Duodenal mucosa (tissue), 2 donors: ENCODE measurements around the gene GIT2.

ENCODE experiments used
- H3K27ac ChIP-seq: one replicate; pipeline ENCODE4 v1.7.0; 2013; ENCODE audit warnings: low read depth, low read length
- H3K27me3 ChIP-seq, 2 donors: one replicate each; pipeline ENCODE4 v1.7.0; 2013; ENCODE audit warnings: low read length in 2 of 2, control low read depth in 1 of 2; ENCODE audit not compliant: insufficient read depth in 2 of 2, control insufficient read depth in 1 of 2
- H3K36me3 ChIP-seq, 2 donors: one replicate each; pipeline ENCODE4 v1.7.0; 2013; ENCODE audit warnings: low read length in 2 of 2, control low read depth in 1 of 2; ENCODE audit not compliant: insufficient read depth in 2 of 2, control insufficient read depth in 1 of 2
- H3K4me1 ChIP-seq, 2 donors: one replicate each; pipeline ENCODE4 v1.7.0; 2013; ENCODE audit warnings: low read length in 2 of 2, control low read depth in 1 of 2; ENCODE audit not compliant: insufficient read depth in 2 of 2, control insufficient read depth in 1 of 2
- H3K4me3 ChIP-seq, 2 donors: one replicate each; pipeline ENCODE4 v1.7.0; 2013; ENCODE audit warnings: low read length in 2 of 2, low read depth in 1 of 2
- H3K9ac ChIP-seq, 2 donors: one replicate each; pipeline ENCODE4 v1.7.0; 2013; ENCODE audit warnings: low read length in 2 of 2, low read depth in 1 of 2
- H3K9me3 ChIP-seq, 2 donors: one replicate each; pipeline ENCODE4 v1.7.0; 2013; ENCODE audit warnings: low read length in 2 of 2, control low read depth in 1 of 2; ENCODE audit not compliant: control insufficient read depth in 1 of 2

GIT2 gene

DNA sequence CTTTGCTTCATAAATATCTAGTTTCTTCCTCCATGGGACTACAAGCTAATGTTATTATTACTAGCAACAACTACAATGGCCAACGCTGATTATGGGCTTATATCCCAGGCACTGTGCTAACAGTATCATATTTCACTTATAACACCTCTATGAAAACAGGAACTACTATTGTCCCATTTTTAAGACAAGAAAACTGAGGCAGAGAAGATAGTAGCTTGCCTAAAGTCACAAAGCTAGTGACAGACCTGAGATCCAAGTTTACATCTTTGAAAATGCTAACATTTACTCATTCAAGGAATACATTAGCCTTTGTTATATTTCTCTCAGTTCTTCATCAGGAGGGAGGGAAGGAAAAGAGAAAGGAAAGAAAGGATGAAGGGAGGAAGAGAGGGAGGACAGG, 32.8 kb downstream of the GIT2 start:
- no peaks in the 10 kb centered on the region for H3K9me3 ChIP-seq

DNA sequence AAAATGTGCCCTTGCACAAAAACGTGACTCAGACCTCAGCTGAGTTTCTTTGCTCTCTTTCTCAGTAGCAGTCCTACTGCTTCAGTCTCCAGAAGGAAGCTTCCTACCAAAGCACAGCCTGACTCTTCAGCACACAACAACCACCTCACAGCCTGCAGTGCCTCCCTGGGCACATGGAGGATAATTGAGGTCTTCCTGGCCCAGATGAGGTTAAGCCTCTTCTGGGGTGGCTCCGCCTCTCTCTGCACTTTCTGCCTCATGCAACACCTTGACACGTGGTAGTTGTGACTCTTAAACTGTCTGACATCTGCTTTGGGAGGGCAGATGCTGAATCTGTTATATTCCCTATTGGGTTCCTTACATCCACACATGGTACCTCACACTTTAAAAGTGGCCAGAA, 33.8 kb downstream of the GIT2 start:
- H3K9ac ChIP-seq: no peak overlapping the region
- H3K4me1 ChIP-seq: peaks cover 17 to 28% of the 10 kb centered on the region in 2 donors
- no peaks in the 10 kb centered on the region for H3K9me3 ChIP-seq
- no peak overlapping the region for H3K4me3 ChIP-seq
- no peaks in the 10 kb centered on the region for H3K27me3 ChIP-seq
- peaks cover 22 to 50% of the 10 kb centered on the region in 2 donors for H3K36me3 ChIP-seq
- no peak overlapping the region for H3K27ac ChIP-seq

More for the DNA sequence above, 32.8 kb downstream of the GIT2 start:
- Histone ChIP-seq H3K27ac (no peak overlapping the region), H3K4me1 (peaks cover 22 to 33% of the 10 kb centered on the region in 2 donors), H3K36me3 (peaks cover 22 to 48% of the 10 kb centered on the region in 2 donors), H3K4me3 (no peak overlapping the region), H3K9ac (no peak overlapping the region), H3K27me3 (no peaks in the 10 kb centered on the region)

DNA sequence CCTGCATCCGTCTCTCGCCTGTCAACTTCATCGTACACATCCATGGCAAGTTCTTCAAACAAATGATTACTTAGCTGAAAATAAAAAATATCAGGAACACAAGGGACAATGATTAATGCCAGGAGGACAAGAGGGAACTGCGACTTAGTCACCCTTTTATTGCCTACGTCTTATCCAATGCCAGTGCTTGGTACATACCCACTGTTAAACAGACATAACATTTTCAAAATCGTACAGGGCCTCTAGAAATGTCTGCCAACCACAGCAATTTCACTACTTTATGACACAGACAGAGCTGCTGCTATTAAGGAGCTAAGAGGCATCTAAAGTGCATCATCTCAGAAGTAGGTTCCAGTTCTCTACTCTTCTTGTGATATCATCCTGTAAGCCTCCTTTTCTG, 34.6 kb downstream of the GIT2 start:
- Histone ChIP-seq H3K27ac (no peak overlapping the region), H3K27me3 (no peaks in the 10 kb centered on the region), H3K9ac (no peak overlapping the region), H3K36me3 (peaks cover 25 to 55% of the 10 kb centered on the region in 2 donors), H3K9me3 (no peaks in the 10 kb centered on the region), H3K4me3 (no peak overlapping the region), H3K4me1 (peaks cover 9 to 21% of the 10 kb centered on the region in 2 donors)

DNA sequence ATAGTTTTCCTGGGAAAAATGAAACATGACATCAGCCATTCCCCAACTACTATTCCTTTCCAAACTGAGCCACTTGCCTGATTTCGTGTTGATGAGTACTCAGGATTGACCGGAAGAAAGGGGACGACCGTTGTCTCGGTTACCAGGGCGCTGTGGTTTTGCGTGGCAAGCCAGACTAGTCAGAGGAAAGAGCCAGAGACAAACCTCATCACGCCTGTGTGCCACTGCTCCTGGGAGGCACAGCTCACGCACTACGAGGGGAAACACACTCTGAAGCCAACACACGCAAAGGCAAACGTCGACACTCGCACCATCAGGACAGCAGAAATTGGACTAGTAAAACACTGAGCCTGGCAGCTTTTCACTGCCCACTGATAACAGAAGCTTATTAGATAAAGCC, 35.0 kb downstream of the GIT2 start:
- H3K36me3 ChIP-seq: peaks cover 25 to 58% of the 10 kb centered on the region in 2 donors
- H3K4me1 ChIP-seq: peaks cover 8 to 19% of the 10 kb centered on the region in 2 donors
- no peaks in the 10 kb centered on the region for H3K27me3 ChIP-seq
- no peak overlapping the region for H3K9ac ChIP-seq
- no peak overlapping the region for H3K27ac ChIP-seq
- no peaks in the 10 kb centered on the region for H3K9me3 ChIP-seq
- no peak overlapping the region for H3K4me3 ChIP-seq

DNA sequence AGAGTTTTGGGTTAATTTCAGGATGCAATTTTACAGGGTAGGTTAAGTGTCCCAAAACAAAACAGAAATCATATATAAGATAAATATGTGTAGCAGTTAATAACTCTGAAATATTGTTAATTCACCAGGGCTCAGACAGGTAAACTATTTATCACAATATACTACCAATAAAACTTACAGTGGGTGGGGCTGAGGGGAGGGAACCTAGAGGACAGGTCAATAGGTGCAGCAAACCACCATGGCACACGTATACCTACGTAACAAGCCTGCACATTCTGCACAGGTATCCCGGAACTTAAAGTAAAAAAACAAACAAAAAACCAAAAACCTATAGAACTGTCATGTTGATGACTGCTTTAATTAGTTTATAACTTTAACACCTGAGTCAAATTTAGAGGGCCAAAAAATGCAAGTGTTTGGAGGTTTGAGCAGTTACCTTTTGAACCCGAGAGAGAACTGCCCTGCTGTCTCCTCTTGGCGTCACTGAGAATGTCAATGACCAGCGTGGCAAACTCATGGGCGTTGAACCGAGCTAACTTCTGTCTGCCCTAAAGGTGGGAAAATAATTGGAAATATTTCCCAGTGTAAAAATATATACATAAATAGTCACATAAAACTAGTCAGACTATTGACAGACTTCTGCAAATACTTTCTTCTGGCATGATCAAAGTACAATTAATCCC, 36.6 kb downstream of the GIT2 start:
- H3K9ac ChIP-seq: no peak overlapping the region
- no peaks in the 10 kb centered on the region for H3K27me3 ChIP-seq
- peaks cover 18 to 49% of the 10 kb centered on the region in 2 donors for H3K36me3 ChIP-seq
- H3K4me1 ChIP-seq: peaks cover 8 to 11% of the 10 kb centered on the region in 2 donors
- H3K9me3 ChIP-seq: no peaks in the 10 kb centered on the region
- no peak overlapping the region for H3K27ac ChIP-seq
- H3K4me3 ChIP-seq: no peak overlapping the region

GRCh38 chr12:109958374-109958773, 37.8 kb downstream of the GIT2 start:
- H3K9me3 ChIP-seq: no peaks in the 10 kb centered on the region
- H3K9ac ChIP-seq: no peak overlapping the region
- no peak overlapping the region for H3K4me3 ChIP-seq
- peaks cover 13 to 59% of the 10 kb centered on the region in 2 donors for H3K36me3 ChIP-seq
- no peaks in the 10 kb centered on the region for H3K27me3 ChIP-seq
- H3K4me1 ChIP-seq: peaks cover 8 to 11% of the 10 kb centered on the region in 2 donors
- H3K27ac ChIP-seq: no peak overlapping the region

GRCh38 chr12:109953656-109954055, 42.5 kb downstream of the GIT2 start:
- Histone ChIP-seq H3K4me1 (peaks cover 5 to 16% of the 10 kb centered on the region in 2 donors), H3K36me3 (peaks cover 29 to 64% of the 10 kb centered on the region in 2 donors), H3K4me3 (no peak overlapping the region), H3K9me3 (no peaks in the 10 kb centered on the region), H3K27ac (no peak overlapping the region), H3K27me3 (no peaks in the 10 kb centered on the region), H3K9ac (no peak overlapping the region)

DNA sequence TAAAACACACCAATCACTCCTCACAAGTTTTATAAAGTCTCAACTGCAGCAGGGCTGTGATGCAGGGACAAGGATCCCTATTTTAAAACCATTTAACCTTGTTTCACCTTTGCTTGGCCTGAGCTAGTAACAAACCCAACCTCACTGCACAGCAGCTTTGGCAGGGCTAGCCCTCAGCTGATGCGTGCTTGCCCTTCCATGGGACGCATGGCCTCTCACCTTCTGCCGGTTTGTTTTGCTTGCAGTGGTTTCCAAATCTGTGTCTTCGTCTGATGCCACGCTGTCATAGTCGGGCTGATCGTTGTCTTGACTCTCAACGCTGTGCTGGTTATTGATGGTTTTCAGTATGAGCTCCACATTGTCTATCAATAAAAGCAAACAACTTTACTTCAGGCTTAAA, 43.3 kb downstream of the GIT2 start:
- Histone ChIP-seq H3K4me1 (peaks cover 12 to 24% of the 10 kb centered on the region in 2 donors), H3K27me3 (no peaks in the 10 kb centered on the region), H3K9me3 (no peaks in the 10 kb centered on the region), H3K36me3 (peaks cover 30 to 62% of the 10 kb centered on the region in 2 donors), H3K27ac (no peak overlapping the region), H3K4me3 (no peak overlapping the region), H3K9ac (no peak overlapping the region)

- Histone ChIP-seq H3K27me3 (no peaks in the 10 kb centered on the region), H3K9ac (no peak overlapping the region), H3K27ac (peak overlapping the region; percentile 22), H3K36me3 (peaks cover 34 to 64% of the 10 kb centered on the region in 2 donors), H3K9me3 (no peaks in the 10 kb centered on the region), H3K4me3 (no peak overlapping the region), H3K4me1 (peaks cover 15 to 29% of the 10 kb centered on the region in 2 donors)
Measured at GRCh38 chr12:109952160-109952858, 43.9 kb downstream of the GIT2 start.

- Histone ChIP-seq H3K27me3 (no peaks in the 10 kb centered on the region), H3K36me3 (peaks cover 32 to 65% of the 10 kb centered on the region in 2 donors), H3K4me1 (peaks cover 15 to 35% of the 10 kb centered on the region in 2 donors), H3K27ac (peak overlapping the region; percentile 44), H3K9me3 (no peaks in the 10 kb centered on the region), H3K9ac (no peak overlapping the region), H3K4me3 (no peak overlapping the region)
Measured at GRCh38 chr12:109951751-109952150, 44.4 kb downstream of the GIT2 start.
